BLaER1 treated with 17β-estradiol and CSF1 and Interleukin-3, amounts not matched to agents 10 nM and 100 nM (cell line): ENCODE results near the gene SLC35F1.

ENCODE experiments used
- H3K27ac ChIP-seq, 11 experiments: shearing (Covaris generic); formaldehyde crosslinking; 2 replicates each; pipeline ENCODE4 v1.8.1; 2022
- H3K27me3 ChIP-seq, 11 experiments: shearing (Covaris generic); formaldehyde crosslinking; 2 replicates each; pipeline ENCODE4 v1.8.1; 2022
- H3K36me3 ChIP-seq, 11 experiments: shearing (Covaris generic); formaldehyde crosslinking; 2 replicates each; pipeline ENCODE4 v1.8.1; 2022
- H3K4me1 ChIP-seq, 10 experiments: shearing (Covaris generic); formaldehyde crosslinking; 2 replicates each; pipeline ENCODE4 v1.8.1; 2022
- H3K4me2 ChIP-seq, 11 experiments: shearing (Covaris generic); formaldehyde crosslinking; 2 replicates each; pipeline ENCODE4 v1.8.1; 2022
- H3K4me3 ChIP-seq, 10 experiments: shearing (Covaris generic); formaldehyde crosslinking; 2 replicates each; pipeline ENCODE4 v1.8.1; 2022
- H3K9ac ChIP-seq, 11 experiments: shearing (Covaris generic); formaldehyde crosslinking; 2 replicates each; pipeline ENCODE4 v1.8.1; 2022
- H3K9me3 ChIP-seq, 11 experiments: shearing (Covaris generic); formaldehyde crosslinking; replicated peaks in 1 of 11; 2 replicates each; pipeline ENCODE4 v1.8.1; 2022
- H4K20me1 ChIP-seq, 11 experiments: shearing (Covaris generic); formaldehyde crosslinking; 2 replicates each; pipeline ENCODE4 v1.8.1; 2022
- Cebpa-rat ChIP-seq, 11 experiments: shearing (Covaris generic); IDR thresholded peaks; 2 replicates each; pipeline ENCODE4 v1.8.1; 2022

Gene SLC35F1

DNA sequence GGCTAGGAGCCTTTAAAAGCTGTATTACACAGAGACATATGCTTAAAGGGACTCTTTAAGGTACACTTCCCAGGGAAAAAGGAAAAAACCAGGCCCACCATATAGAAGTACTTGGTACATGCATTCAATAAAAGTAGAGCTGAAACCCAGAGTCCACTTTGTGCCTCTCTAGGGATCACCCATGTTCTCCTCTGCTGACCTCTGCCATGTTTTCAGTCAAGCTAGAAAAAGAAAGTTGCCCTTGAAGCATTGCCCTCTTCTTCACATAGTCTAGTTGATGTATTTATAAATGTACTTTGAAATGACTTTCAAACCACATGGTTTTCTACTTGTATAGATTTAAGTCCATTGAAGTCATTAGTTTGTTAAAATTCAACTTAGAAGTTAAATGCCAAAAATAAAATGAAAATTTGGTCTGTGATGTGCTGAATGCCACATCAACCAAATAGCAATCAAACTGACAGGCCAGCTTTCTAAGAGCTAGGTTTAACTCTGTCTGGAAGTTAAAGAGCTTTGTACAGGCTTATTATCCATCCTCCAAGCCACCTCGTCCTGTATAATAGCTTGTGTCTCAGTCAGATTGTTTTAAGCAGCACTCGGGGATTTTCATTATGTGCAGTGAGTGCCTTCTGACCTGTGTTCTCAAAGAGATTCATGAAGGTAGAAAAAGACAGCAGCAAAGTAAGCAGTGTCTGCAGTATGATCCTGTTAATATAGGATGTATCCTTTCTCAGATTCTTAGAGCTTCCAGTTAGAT, 402.5 kb downstream of the SLC35F1 start:
- Histone ChIP-seq H3K4me1 (no peaks in the 10 kb centered on the region), H3K9me3 (no peaks in the 10 kb centered on the region), H4K20me1 (no peaks in the 10 kb centered on the region), H3K9ac (no peak overlapping the region), H3K4me3 (no peak overlapping the region), H3K27ac (no peak overlapping the region), H3K36me3 (no peaks in the 10 kb centered on the region), H3K4me2 (no peak overlapping the region), H3K27me3 (no peaks in the 10 kb centered on the region)
- TF ChIP-seq Cebpa-rat (IDR thresholded peaks at IDR 0.05), result no peak

DNA sequence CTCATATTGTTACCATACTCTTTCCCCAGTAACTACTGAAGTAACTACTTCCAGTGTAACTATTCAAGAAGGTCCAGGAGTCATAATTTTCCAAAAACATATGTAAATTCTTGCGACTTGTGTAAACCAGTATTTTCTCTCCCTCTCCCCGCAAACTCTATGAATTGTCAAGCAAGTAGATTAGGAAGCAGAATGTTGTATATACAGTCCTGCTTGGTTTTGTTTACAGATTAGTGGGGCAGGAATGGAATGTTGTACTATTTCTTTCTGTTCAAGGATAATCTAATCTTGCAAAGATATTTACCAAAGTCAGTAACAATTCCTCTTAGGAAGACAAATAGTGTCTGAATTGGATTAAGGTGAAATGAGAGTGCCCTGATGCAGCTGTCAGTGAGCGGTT, 406.1 kb downstream of the SLC35F1 start:
- no peak overlapping the region for H3K4me2 ChIP-seq
- H3K27ac ChIP-seq, result no peak overlapping the region
- peaks cover 0 to 4% (median 0%) of the 10 kb centered on the region in 11 experiments; a peak in 1 of 22 replicates for H3K9me3 ChIP-seq
- no peak for TF ChIP-seq Cebpa-rat (IDR thresholded peaks at IDR 0.05)
- H3K4me3 ChIP-seq, result no peak overlapping the region
- H3K27me3 ChIP-seq, result no peaks in the 10 kb centered on the region
- no peaks in the 10 kb centered on the region for H4K20me1 ChIP-seq
- no peaks in the 10 kb centered on the region for H3K36me3 ChIP-seq
- H3K9ac ChIP-seq, result no peak overlapping the region
- peaks cover 6 to 26% (median 20%) of the 10 kb centered on the region in 10 experiments; a peak in 19 of 20 replicates for H3K4me1 ChIP-seq

DNA sequence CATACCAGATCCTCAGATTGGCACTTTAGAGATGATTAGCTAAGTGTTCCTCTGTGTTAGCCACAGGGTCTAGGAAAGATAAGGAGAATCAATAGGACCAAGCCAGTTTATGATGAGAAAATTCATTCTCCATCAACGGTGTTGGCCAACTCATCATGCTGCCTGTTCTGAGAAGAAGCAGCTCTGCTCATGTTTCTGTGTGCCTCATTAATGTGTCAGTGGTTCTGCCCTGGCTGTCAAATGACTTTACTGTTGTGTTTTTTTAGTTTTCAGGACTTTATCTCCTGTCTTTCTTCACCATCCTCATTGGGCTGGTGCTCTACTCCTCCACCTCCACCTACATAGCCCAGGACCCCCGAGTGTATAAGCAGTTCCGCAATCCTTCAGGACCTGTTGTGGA, 406.7 kb downstream of the SLC35F1 start:
- no peak overlapping the region for H3K9ac ChIP-seq
- peaks cover 6 to 32% (median 23%) of the 10 kb centered on the region in 10 experiments; a peak in 19 of 20 replicates for H3K4me1 ChIP-seq
- H3K27ac ChIP-seq, result no peak overlapping the region
- H4K20me1 ChIP-seq, result no peaks in the 10 kb centered on the region
- H3K9me3 ChIP-seq, result peaks cover 0 to 4% (median 0%) of the 10 kb centered on the region in 11 experiments; a peak in 1 of 22 replicates
- TF ChIP-seq Cebpa-rat (IDR thresholded peaks at IDR 0.05), result no peak
- no peaks in the 10 kb centered on the region for H3K36me3 ChIP-seq
- no peak overlapping the region for H3K4me3 ChIP-seq
- no peak overlapping the region for H3K4me2 ChIP-seq
- H3K27me3 ChIP-seq, result no peaks in the 10 kb centered on the region

DNA sequence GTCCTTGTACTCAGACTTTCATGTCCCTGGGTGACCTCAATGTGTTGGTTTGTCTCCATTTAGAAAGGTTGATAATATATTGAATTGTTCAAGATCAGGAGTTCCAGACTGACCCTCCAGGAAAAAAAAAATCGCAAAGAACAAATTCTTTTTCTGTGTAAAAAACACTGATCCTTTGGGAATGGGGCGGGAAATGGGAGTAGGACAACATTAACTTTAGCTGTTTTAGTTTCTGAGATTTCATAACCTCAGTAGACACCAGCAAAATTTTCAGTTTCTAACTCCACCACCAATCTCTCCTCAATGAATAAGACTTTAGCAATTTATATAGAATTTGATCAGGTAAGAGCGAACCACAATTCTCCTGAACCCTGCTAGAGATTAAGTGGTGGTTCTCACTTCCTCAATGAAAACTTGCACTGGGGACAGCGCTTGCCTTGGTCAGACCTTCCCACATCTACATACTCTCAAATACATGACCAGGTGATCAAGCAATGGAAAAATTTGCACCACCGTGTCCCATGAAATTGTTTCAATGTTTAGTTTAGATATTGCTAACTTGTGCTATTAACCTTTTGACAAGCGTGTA, 409.8 kb downstream of the SLC35F1 start:
- Histone ChIP-seq H3K36me3 (no peaks in the 10 kb centered on the region), H3K4me3 (no peak overlapping the region), H3K27ac (peak overlapping the region in 6 of 11 experiments; percentile 47 to 69 (median 61); a peak in 10 of 22 replicates), H3K4me1 (peaks cover 6 to 37% (median 23%) of the 10 kb centered on the region in 10 experiments; a peak in 19 of 20 replicates), H3K9ac (no peak overlapping the region), H4K20me1 (no peaks in the 10 kb centered on the region), H3K4me2 (peak overlapping the region in 10 of 11 experiments; percentile 46 to 70 (median 60); a peak in 19 of 22 replicates), H3K9me3 (peaks cover 0 to 4% (median 0%) of the 10 kb centered on the region in 11 experiments; a peak in 2 of 22 replicates), H3K27me3 (no peaks in the 10 kb centered on the region)
- TF ChIP-seq Cebpa-rat (IDR thresholded peaks at IDR 0.05), result no peak

DNA sequence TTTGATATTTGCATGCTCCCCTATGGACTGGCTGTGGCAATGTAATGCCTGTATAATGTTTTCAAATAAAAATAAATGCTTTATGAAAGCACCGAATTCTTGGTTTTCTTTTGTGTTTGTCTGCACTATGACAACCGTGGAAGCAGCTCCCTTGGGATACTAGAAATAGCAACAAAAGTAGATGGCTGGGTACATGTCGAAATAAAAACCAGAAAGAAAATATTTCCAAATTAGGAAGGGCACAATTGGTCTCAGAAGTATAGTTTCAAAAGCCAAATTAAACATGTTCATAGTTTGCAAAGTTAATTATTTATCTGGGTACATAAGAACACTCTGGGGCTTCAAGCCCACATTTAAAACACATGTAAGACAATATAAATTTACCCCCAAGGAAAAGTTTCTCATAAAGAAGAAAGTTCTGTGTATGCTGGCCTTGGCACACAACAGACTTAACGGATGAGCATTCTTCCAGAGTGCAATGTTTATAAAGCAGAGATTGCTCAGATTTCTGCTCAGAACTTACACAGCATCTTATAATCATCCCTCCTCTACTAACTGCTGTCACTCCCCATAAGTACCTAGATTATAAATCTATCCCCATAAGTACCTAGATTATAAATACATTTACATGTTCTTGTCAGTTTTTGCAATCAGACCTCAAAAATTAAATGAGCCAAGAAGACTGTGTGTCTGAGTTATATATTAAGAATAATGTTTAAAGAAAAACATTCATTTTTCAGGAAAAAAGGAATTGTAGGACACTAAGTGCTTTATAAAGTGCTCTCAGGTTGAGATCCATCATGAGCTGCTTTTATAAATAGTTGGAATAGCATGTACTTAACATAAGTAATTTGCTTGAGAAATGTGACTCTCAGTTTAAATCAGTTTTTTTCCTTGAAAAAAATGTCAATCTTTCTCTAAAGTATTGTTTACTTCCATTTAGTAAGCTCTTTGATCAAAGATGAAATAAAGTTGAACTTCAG, 410.8 kb downstream of the SLC35F1 start:
- TF ChIP-seq Cebpa-rat (IDR thresholded peaks at IDR 0.05), result no peak

DNA sequence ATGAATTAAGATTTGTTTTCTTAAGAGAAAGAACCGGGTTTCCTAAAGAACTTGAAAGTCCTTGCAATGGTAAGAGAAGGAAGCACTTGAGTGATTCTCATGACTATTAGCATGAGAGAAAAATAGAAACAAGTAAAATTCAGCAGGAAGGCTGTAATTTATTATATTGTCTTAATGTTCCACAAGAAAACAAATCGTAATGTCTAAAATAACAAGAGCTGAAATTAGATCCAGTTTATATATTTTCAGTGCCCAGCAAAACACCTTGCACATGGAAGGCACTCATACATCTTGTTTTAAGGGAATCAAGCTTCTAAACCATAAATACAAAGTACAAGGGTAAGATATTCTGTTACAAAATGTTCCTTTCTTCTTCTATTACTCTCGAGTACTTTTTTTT, 411.6 kb downstream of the SLC35F1 start:
- TF ChIP-seq Cebpa-rat (IDR thresholded peaks at IDR 0.05), result no peak
- Histone ChIP-seq H3K36me3 (no peaks in the 10 kb centered on the region), H3K27ac (peak overlapping the region in 5 of 11 experiments; percentile 48 to 69 (median 61); a peak in 4 of 22 replicates), H4K20me1 (no peaks in the 10 kb centered on the region), H3K9ac (no peak overlapping the region), H3K4me1 (peaks cover 6 to 37% (median 23%) of the 10 kb centered on the region in 10 experiments; a peak in 19 of 20 replicates), H3K9me3 (peaks cover 0 to 4% (median 0%) of the 10 kb centered on the region in 11 experiments; a peak in 2 of 22 replicates), H3K4me2 (peak overlapping the region in 7 of 11 experiments; percentile 26 to 70 (median 58); a peak in 11 of 22 replicates), H3K27me3 (no peaks in the 10 kb centered on the region), H3K4me3 (no peak overlapping the region)

More for the DNA sequence above, 410.8 kb downstream of the SLC35F1 start:
- Histone ChIP-seq H3K9ac (peak overlapping the region in 1 of 11 experiments; percentile 45; a peak in 1 of 22 replicates), H3K27ac (peak overlapping the region in 7 of 11 experiments; percentile 18 to 69 (median 61); a peak in 13 of 22 replicates), H3K4me3 (no peak overlapping the region), H3K9me3 (peaks cover 0 to 4% (median 0%) of the 10 kb centered on the region in 11 experiments; a peak in 2 of 22 replicates), H3K27me3 (no peaks in the 10 kb centered on the region), H3K36me3 (no peaks in the 10 kb centered on the region), H4K20me1 (no peaks in the 10 kb centered on the region), H3K4me2 (peak overlapping the region; percentile 11 to 70 (median 58); a peak in 20 of 22 replicates), H3K4me1 (peaks cover 6 to 37% (median 23%) of the 10 kb centered on the region in 10 experiments; a peak in 19 of 20 replicates)

DNA sequence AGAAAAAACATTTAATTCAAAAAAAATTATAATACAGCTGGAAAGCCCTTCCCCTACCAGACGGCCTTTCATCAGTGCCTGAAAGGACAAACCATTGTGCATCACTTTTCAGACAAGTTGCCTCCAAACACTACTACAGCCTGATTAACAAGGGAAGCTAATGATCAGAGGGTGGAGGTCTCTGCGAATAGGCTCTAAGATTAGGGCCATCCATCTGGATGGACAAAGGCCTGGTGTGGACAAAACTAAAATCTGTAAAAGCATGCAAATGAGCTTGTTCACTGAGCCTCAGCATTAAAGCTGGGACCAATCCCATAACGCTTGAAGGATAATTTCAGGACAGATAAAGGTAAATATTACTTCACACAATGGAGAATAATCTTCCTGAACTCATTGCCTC, 412.4 kb downstream of the SLC35F1 start:
- no peaks in the 10 kb centered on the region for H4K20me1 ChIP-seq
- no peak overlapping the region for H3K27ac ChIP-seq
- H3K9me3 ChIP-seq, result peaks cover 0 to 4% (median 0%) of the 10 kb centered on the region in 11 experiments; a peak in 2 of 22 replicates
- no peak overlapping the region for H3K4me3 ChIP-seq
- no peak for TF ChIP-seq Cebpa-rat (IDR thresholded peaks at IDR 0.05)
- peaks cover 6 to 37% (median 23%) of the 10 kb centered on the region in 10 experiments; a peak in 19 of 20 replicates for H3K4me1 ChIP-seq
- no peaks in the 10 kb centered on the region for H3K36me3 ChIP-seq
- no peak overlapping the region for H3K4me2 ChIP-seq
- no peaks in the 10 kb centered on the region for H3K27me3 ChIP-seq
- no peak overlapping the region for H3K9ac ChIP-seq

DNA sequence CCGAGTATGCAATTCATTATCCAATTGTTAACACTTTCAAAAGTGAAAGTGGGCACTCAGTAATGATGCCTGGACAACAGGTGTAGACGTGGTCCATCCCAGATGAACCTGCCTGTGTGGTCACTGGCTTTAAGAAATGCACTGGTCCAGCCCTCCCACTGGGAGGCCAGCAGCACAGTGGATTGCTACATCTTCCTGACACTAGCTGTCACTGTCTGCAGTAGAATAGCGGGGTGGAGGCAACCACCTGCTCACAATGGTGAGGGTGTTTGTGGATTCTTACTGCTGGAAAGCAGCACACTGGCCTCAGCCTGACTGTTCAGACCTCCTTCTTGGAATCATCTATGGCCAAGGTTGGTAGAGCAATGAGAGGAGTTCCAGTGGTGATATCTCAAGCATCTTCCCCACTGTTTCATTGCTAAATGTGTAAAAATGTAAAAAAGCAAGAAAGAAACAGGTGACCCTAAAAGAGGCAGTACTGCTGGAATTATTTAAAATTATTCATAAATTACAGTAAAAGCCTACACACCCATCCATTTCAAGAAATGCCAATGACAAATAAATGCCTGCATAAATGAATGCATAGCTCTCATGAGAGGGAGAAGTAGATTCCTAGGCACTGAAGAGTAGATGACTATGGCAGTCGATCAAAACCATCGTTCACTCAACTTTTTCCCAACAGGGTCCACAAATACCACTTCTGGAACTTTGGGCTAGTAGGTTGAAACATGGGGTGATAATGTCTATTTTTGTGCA, 413.0 kb downstream of the SLC35F1 start:
- Histone ChIP-seq H3K27me3 (no peaks in the 10 kb centered on the region), H3K4me1 (peaks cover 6 to 37% (median 23%) of the 10 kb centered on the region in 10 experiments; a peak in 19 of 20 replicates), H3K4me2 (no peak overlapping the region; a peak in 1 of 22 replicates), H3K9me3 (peaks cover 0 to 4% (median 0%) of the 10 kb centered on the region in 11 experiments; a peak in 2 of 22 replicates), H3K27ac (no peak overlapping the region), H3K4me3 (no peak overlapping the region), H3K36me3 (no peaks in the 10 kb centered on the region), H3K9ac (no peak overlapping the region), H4K20me1 (no peaks in the 10 kb centered on the region)
- no peak for TF ChIP-seq Cebpa-rat (IDR thresholded peaks at IDR 0.05)
